ENCODE results near the gene EFCAB6. TPM values are rescaled to one million over a fixed set of nuclear protein-coding genes. Genes with fewer than 3 reads are reported as not detected.

Gene EFCAB6
- total RNA-seq, 1 donor, result 0.86 TPM

GRCh38 chr22:43749473-43749872, 62.6 kb downstream of the EFCAB6 start:
- H3K4me3 ChIP-seq (ENCODE audit: low read depth, low read length), result no peak overlapping the region
- no peak for TF ChIP-seq CTCF (IDR thresholded peaks at IDR 0.05; ENCODE audit: insufficient read depth, low read depth, low read length)
- no peak for DNase-seq (ENCODE audit: low read depth)

GRCh38 chr22:43747877-43748276, 64.2 kb downstream of the EFCAB6 start:
- no peak overlapping the region for H3K4me3 ChIP-seq (ENCODE audit: low read depth, low read length)
- no peak for DNase-seq (ENCODE audit: low read depth)
- TF ChIP-seq CTCF (IDR thresholded peaks at IDR 0.05; ENCODE audit: insufficient read depth, low read depth, low read length), result no peak

GRCh38 chr22:43747058-43747457, 65.0 kb downstream of the EFCAB6 start:
- H3K4me3 ChIP-seq (ENCODE audit: low read depth, low read length), result no peak overlapping the region
- TF ChIP-seq CTCF (IDR thresholded peaks at IDR 0.05; ENCODE audit: insufficient read depth, low read depth, low read length), result no peak
- no peak for DNase-seq (ENCODE audit: low read depth)

- H3K4me3 ChIP-seq (ENCODE audit: low read depth, low read length), result no peak overlapping the region
- DNase-seq (ENCODE audit: low read depth), result no peak
- TF ChIP-seq CTCF (IDR thresholded peaks at IDR 0.05; ENCODE audit: insufficient read depth, low read depth, low read length), result no peak
Measured at GRCh38 chr22:43745783-43746356, 66.2 kb downstream of the EFCAB6 start.

- DNase-seq (ENCODE audit: low read depth), result no peak
- no peak overlapping the region for H3K4me3 ChIP-seq (ENCODE audit: low read depth, low read length)
- TF ChIP-seq CTCF (IDR thresholded peaks at IDR 0.05; ENCODE audit: insufficient read depth, low read depth, low read length), result no peak
Measured at GRCh38 chr22:43745411-43745770, 66.7 kb downstream of the EFCAB6 start.

- TF ChIP-seq CTCF (IDR thresholded peaks at IDR 0.05; ENCODE audit: insufficient read depth, low read depth, low read length), result no peak
- no peak overlapping the region for H3K4me3 ChIP-seq (ENCODE audit: low read depth, low read length)
- no peak for DNase-seq (ENCODE audit: low read depth)
Measured at GRCh38 chr22:43744700-43745410, 67.2 kb downstream of the EFCAB6 start.

Data from fibroblast of villous mesenchyme (primary cell).